HFF-Myc (cell line): ENCODE measurements around the gene SERPINA1.

ENCODE experiments used
- DNase-seq: peaks from one replicate; pipeline ENCODE4 v3.0.0-alpha.2; 2011; ENCODE audit warnings: low read depth; ENCODE audit errors: extremely low read depth
- H3K4me3 ChIP-seq: replicated peaks from 2 replicates; pipeline ENCODE4 v1.5.1; 2011; ENCODE audit warnings: low read depth, mild to moderate bottlenecking, control low read depth, low read length
- TF ChIP-seq, protein P1 (sequence below): IDR thresholded peaks from 2 replicates; pipeline ENCODE4 v1.5.1; 2012; ENCODE audit warnings: mild to moderate bottlenecking, low read depth, low read length, control low read depth; ENCODE audit errors: missing control alignments

The SERPINA1 gene

DNA sequence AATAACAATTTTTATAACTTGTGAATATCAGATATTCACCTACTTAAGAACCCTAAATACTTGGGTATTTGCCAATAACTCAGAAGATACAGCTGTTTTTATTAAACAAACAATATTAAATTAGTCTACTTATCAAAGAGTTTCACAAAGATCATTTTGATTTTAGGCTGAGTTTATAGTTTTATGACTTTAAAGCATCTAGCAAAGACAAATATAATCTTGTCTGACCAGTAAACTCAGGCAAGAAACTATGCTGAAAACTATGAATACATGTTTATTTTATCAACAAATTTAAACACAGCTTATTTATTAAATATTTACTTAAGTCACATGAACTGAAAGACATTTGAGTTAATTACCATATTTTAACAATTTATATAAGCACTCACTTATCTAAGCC is 18.5 kb upstream of the SERPINA1 start:
- no peak for DNase-seq
- H3K4me3 ChIP-seq, result no peak overlapping the region
- TF ChIP-seq, protein P1, sequence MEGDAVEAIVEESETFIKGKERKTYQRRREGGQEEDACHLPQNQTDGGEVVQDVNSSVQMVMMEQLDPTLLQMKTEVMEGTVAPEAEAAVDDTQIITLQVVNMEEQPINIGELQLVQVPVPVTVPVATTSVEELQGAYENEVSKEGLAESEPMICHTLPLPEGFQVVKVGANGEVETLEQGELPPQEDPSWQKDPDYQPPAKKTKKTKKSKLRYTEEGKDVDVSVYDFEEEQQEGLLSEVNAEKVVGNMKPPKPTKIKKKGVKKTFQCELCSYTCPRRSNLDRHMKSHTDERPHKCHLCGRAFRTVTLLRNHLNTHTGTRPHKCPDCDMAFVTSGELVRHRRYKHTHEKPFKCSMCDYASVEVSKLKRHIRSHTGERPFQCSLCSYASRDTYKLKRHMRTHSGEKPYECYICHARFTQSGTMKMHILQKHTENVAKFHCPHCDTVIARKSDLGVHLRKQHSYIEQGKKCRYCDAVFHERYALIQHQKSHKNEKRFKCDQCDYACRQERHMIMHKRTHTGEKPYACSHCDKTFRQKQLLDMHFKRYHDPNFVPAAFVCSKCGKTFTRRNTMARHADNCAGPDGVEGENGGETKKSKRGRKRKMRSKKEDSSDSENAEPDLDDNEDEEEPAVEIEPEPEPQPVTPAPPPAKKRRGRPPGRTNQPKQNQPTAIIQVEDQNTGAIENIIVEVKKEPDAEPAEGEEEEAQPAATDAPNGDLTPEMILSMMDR, result no peak

DNA sequence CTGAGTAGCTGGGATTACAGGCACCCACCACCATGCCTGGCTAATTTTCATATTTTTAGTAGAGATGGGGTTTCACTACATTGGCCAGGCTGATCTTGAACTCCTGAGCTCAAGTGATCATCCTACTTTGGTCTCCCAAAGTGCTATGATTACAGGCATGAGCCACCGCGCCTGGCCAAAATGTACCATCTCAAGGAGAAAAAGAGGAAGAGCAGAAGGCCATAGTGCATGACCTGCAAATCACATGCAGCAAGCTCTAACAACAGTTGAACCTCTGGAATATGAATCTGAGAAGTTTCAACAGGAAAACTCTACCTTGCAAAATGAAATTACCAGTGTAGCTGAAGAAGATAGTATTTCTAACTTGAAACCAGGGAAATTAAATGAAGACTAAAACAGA is 17.1 kb upstream of the SERPINA1 start:
- TF ChIP-seq, protein P1, result no peak
- no peak for DNase-seq
- no peak overlapping the region for H3K4me3 ChIP-seq

GRCh38 chr14:94404561-94404960 is 16.2 kb upstream of the SERPINA1 start:
- TF ChIP-seq, protein P1, result no peak
- DNase-seq, result no peak
- H3K4me3 ChIP-seq, result no peak overlapping the region

DNA sequence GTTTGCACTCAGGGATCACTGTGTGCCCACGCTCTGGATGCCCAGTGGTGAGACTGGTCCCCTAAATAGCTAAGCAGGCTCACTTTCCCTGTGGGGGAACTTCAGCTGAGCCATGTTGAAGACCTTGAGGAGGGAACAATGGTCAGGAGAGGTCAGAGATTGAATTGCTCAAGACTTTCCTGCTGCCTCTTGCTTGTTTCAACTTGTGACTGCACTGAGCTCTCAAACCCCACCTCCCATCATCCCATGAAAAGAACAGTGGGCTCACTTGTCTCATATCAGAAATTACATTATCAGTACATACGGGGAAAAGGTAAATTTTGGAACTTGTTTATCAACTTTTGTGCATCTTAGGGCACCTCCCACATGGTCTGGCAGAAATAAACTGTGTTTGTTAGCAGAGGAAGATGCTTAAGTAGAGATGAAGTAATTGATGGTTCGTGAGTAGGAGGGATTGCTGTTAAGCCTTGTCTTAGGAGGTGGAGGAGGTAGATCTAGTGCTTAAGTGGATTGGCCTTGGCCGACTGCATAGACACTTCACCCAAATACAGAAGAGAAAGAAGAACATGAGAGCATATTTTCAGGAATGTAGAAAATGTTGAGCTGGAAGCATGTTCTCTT is 15.0 kb upstream of the SERPINA1 start:
- H3K4me3 ChIP-seq, result no peak overlapping the region
- DNase-seq, result no peak
- TF ChIP-seq, protein P1, result no peak

DNA sequence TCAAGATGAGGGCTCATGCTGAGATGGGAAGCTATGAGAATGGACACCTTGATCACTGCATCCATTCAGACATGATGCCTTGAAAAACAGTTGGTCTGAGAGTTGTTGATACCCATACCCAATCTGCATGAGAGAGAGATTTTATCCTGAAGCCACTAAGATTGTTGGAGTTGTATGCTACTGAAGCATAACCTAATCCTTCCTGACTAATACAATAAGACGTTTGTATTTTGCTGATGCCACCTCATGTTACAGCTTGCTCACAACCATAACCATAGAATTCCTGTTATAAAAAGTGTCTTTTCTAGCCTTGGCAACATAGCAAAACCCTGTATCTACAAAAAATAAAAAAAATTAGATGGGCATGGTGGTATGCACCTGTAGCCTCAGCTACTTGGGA is 12.7 kb upstream of the SERPINA1 start:
- TF ChIP-seq, protein P1, result no peak
- H3K4me3 ChIP-seq, result no peak overlapping the region

GRCh38 chr14:94400422-94400841 is 12.0 kb upstream of the SERPINA1 start:
- H3K4me3 ChIP-seq, result no peak overlapping the region
- no peak for DNase-seq
- TF ChIP-seq, protein P1, result no peak

More for the DNA sequence above, 12.7 kb upstream of the SERPINA1 start:
- DNase-seq, result no peak

- TF ChIP-seq, protein P1, result no peak
- no peak overlapping the region for H3K4me3 ChIP-seq
- DNase-seq, result no peak
These were observed 10.1 kb upstream of the SERPINA1 start for GRCh38 chr14:94398536-94398935.
